ENCODE data around the gene DCAF4.

DCAF4 gene

DNA sequence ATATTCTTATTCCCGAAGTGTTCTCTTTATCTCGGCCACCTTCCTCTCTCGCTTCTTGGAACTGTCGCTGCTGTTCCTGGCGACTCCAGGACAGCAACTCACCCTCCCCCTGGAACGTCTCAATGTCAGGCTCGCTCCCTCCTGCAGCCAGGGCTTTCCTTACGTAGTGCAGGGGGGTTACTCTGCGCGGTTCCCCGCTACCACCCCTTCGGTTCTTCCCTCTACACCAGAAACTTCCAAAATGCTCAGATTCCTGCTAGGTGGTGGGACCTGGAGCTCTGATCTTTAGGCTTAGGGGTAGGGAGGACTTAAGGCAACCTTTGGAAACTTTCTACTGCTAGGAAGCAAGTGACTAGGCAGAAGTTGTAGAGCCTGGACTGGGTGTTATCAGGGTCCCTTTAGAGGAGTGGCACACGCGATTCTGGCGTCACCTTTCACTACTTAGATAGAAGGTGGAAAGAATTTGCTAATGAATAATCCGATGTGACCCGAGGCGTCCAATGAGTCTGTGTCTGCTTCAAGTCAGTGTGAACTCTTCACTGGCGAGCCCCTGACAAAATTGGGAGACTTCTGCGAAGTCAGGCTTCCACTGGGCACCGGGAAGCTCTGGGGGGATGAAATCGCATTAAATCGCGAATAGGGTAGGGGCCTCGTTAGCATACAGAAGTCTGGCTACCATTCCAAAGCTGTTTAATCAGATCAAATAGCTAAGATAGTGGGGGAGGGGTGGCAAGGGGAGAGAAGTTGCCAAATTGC lies 31.5 kb upstream of the DCAF4 start:
- no peak for DNase-seq (ENCODE audit: low read depth, low spot score)

DNA sequence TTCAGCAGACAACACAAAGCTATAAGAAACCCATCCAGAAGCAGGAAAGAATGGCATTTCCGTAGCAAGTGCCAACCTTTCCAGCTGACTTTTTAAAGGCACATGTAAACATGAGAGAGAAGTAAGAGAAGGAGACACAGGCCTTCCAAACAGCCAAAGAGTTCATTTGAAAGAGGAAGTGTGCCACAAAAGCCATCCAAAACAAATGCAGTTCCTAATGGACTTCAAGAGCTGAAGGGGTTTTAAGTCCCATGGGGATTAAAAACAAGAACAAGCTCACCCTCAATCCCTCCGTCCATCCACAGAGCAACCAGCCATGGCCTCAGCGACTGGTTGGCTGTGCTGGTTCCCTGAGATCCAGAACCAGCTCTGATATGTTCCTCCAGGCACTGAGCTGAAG lies 27.8 kb upstream of the DCAF4 start:
- no peak for DNase-seq (ENCODE audit: low read depth, low spot score)

DNA sequence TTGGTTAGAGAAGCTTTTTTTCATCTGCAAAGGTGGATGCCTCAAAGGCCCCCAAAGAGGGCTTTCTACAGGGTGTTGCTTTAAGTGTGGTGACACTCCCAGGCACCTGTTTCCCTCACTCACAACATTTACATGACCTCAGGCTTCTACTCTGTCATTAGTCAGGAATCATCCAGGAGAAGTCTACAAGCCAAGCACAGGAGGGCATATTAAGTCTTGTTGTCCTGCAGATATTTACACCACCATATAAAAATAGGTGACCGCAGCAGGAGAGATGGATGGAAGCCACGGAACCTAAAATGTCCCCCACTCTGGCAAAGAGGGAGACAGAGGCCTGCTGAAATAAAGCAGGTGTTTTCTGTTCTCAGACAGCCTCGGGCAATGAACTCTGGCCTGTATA lies 24.9 kb upstream of the DCAF4 start:
- DNase-seq (ENCODE audit: low read depth, low spot score) = no peak

- DNase-seq (ENCODE audit: low read depth, low spot score) = no peak
Observed at GRCh38 chr14:72902801-72903530, 23.3 kb upstream of the DCAF4 start.

- no peak for DNase-seq (ENCODE audit: low read depth, low spot score)
Observed at GRCh38 chr14:72903716-72904115, 22.5 kb upstream of the DCAF4 start.

GRCh38 chr14:72904218-72904617 lies 22.0 kb upstream of the DCAF4 start:
- DNase-seq (ENCODE audit: low read depth, low spot score) = no peak

DNA sequence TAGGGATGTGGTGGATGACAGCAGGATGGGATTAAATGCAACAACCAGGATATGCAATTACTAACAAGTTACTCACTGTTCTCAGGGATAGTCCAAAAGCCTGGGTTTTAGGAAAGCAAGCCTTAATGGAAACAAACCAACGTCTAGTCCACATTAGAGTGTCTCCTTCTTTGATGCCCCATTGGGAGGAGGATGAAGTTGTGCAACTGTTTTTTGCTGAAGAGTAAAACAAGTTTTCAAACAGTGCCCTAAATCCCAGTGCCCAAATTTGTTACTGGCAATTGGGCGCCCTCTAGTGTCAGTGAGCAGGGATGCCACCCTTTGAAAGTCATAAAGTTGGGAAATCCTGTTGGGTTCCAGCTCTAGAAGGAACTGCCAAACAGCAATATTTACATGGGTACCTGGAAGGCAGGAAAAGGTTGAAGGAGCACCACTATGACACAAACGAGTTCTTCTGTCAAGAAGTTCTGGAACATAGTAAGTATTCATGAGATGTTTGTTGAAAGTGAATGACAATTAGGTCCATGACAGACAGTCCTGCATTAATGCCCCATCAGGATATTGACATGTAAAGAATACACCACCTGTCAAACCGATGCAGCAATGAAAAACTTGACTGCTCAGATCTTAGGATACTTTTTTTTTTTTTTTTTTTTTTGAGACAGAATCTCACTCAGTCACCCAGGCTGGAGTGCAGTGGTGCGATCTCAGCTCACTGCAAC lies 21.3 kb upstream of the DCAF4 start:
- no peak for DNase-seq (ENCODE audit: low read depth, low spot score)

GRCh38 chr14:72906316-72906715 lies 19.9 kb upstream of the DCAF4 start:
- DNase-seq (ENCODE audit: low read depth, low spot score) = no peak

DNA sequence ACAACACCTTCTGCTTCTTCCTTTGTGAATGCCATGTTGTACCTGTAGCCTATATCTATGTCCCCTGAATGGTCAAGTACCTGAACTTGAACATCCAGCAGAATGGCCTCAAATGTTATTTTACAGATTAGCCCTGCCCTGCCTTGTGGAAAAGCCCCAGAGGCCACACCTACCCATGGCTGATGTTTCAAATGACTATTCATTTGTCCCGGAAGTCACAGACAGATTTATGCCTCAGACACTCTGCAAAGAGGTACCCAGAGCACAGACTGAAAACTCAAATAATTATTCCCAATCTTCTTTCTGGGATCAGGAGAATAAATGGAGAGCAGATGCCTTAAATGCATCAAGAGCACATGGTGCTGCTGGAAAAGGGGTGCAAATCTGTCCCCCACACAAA lies 19.4 kb upstream of the DCAF4 start:
- no peak for DNase-seq (ENCODE audit: low read depth, low spot score)

- no peak for DNase-seq (ENCODE audit: low read depth, low spot score)
Observed at GRCh38 chr14:72907886-72908285, 18.4 kb upstream of the DCAF4 start.

DNA sequence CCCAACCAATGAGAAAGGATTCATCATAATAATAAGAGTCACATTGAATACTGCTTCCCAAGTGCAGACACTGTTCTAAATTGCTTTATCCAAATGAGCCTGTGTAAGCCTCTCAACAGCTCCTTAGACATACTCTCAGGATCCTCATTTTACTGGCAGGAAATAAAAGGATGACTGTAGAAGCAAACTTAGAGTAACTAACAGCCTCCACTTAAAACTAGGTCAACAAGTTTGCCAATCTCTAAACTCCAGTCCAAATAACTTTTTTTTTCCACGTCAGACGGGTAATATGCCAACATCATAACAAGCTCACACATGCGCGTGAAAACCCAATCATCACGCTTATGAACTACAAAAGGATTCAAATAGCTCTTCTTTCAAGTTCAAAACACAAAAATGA lies 17.1 kb upstream of the DCAF4 start:
- no peak for DNase-seq (ENCODE audit: low read depth, low spot score)

DNA sequence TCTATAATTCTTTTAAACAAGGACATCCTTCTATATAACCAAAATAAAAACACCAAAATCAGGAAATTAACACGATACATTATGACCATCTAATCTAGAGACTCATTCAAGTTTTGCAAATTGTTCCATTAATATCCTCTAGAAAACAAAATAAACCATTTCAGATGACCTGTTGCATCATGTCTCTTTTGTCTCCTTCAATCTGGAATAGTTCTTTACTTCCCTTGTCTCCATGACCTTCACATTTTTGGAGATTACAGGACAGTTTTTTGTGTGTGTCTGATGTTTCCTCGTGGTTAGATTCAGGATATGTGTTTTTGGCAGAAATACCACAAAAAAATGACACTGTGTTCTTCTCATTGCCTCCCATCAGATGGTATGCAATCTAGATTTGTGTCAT lies 12.5 kb upstream of the DCAF4 start:
- DNase-seq (ENCODE audit: low read depth, low spot score) = no peak

DNA sequence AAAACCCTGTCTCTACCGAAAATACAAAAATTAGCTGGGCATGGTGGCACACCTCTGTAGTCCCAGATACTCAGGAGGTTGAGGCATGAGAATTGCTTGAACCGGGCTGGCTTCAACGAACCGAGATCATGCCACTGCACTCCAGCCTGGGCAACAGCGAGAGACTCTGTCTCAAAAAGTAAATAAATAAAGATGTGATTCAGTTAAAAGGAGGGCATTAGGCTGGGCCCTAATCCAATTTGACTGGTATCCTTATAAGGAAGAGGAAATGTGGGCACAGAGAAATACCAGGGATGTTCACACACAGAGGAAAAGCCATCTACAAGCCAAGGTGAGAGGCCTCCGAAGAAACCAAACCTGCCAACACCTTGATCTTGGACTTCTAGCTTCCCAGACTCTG lies 10.1 kb upstream of the DCAF4 start:
- no peak for DNase-seq (ENCODE audit: low read depth, low spot score)

DNA sequence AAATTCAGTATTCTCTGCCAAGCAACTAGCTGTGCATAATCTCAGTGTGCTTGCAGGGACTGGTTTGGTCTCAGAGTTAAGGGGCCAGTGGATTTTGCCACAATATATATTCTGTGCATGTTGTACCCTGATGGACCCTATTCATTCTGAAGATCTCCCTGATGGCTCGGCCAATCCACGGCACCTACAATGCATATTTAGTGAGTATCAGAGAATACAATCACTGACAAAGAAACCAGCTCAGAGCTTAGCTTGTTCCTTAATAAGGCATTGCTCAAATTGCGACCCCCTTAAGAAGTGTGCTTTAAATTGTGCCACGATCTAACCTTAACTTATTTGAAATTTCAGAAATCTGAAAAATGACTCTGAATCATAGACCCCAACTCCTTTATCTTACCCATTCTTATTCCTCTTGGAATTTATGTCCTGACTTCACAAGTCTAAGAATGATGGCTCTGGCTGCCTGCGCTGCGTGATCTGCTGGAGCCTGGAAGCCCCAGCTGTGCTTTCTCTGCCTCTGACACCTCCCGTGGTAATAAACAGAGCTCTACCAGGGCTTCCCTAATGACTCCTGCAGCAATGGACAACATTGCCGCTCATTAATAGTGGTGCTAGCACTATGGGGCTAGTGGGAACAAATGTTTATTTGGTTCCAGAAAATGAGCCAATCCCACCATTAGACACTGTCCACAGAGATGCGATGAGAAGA lies 9.0 kb upstream of the DCAF4 start:
- no peak for DNase-seq (ENCODE audit: low read depth, low spot score)

DNA sequence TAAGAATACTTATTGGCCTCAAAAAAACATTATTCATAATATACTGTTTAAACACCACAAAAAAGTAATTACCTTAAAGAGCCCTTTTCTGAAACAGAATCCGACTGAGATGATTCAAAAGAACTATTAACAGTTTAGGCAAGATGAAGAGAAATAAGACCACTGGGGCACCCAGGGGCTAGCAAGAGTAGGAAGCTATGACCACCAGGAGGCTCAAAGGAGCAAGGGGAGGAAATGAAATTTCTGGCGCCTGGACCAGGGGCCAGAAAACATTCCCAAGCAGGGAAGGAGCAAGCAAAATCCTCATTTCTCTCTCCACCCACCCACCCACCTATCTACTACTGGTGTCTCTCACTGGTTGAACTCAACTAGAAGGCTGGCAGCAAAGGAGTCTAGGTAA lies 6.3 kb upstream of the DCAF4 start:
- no peak for DNase-seq (ENCODE audit: low read depth, low spot score)

DNA sequence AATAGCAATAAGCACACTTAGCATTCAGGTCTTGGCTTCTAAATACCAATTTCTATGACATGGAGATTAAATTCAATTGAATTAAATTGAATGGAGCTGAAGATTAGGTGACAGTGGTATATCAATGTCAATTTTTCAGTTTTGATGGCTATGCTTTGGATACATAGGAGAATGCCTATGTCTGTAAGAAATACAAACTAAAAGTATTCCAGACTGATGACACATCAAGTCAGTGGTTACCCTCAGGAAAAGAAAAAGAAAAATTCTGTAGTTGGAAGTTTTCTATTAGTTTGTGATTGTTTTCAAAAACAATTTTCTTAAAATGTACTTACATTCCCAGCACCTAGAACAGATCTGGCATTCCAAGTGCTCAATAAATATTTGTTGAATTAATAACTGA lies 4.9 kb upstream of the DCAF4 start:
- DNase-seq (ENCODE audit: low read depth, low spot score) = no peak

DNA sequence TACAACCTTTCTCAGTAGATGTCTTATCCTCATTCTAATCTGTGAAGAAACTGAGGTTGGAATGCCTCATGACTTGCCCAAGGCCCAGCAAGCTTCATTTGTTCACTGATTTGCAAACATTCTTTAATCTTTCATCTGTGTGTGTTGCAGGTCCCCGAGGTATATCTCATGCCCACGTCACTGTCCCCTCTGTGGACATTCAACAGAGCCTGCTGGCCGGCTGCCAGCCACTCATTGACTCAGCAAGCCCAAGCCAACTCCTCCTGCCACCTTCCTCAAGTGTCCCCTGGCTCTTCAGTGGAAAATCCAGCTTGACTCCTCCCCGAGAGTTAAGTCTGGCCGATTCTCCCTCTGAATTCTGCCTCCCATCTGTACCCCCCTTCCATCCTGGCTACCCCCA lies 1.9 kb upstream of the DCAF4 start:
- DNase-seq (ENCODE audit: low read depth, low spot score) = no peak

- no peak for DNase-seq (ENCODE audit: low read depth, low spot score)
Observed at GRCh38 chr14:72925171-72925759, 999 bp upstream of the DCAF4 start.

DNA sequence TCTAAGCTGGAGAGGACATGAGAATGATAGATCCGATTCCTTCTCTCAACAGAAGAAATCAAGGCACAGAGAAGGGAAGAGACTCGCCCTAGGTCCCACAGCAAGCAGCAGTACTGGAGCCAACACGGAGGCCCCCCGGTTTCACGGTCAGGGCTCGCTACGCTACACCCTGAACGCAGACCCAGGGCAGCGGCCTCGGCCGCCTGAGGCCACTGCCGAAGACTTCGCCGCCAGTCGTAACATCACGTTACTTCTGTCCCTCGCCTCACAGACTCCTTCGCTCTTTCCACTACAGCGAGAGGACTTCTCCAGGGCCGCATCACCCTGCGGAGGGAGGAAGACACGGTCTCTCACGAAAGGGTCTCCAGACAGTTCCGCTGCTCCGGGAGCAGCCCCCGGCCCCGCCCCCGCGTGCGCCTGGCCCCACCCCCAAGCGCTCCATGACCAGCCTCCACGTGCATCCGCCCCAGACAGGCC lies 411 bp upstream of the DCAF4 start:
- DNase-seq (ENCODE audit: low read depth, low spot score) = no peak

- no peak for DNase-seq (ENCODE audit: low read depth, low spot score)
Observed at GRCh38 chr14:72928872-72929271, 2.6 kb downstream of the DCAF4 start.

GRCh38 chr14:72929316-72930080 lies 3.2 kb downstream of the DCAF4 start:
- no peak for DNase-seq (ENCODE audit: low read depth, low spot score)
